Smooth muscle cell of the brain vasculature (primary cell): ENCODE measurements around the gene GPR89B.
"Not testable (repeated sequence)": the region's sequence is repeated elsewhere in the genome, so short reads cannot be mapped to it uniquely, and the experiment has no call there.

Experiments
- DNase-seq: peaks from one replicate; pipeline ENCODE4 v3.0.0-alpha.2; 2012; ENCODE audit warnings: low read depth, low spot score

The GPR89B gene

GRCh38 chr1:147928236-147929132 is at the start of gene GPR89B:
GPR89B (plus strand) TSS chr1:147928420; CDS start chr1:147928537, 117 bp downstream.
- DNase-seq, result peak; percentile 23

DNA sequence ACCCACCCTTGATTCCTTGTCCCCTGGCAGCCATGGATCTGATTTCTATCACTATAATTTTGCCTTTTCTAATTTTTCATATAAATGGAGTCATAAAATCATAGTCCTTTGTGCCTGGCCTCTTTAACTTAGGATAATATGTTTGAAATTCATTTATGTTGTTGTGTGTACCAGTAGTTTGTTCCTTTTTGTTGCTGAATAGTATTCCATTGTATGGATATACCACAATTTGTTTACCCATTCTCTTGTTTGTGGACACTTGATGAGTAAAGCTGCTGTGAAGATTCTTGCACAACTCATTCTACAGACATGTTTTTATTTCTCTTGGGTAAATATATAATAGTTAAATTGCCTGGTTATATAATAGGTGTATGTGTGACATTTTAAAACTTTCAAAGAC is 48.3 kb upstream of the GPR89B start:
- DNase-seq, result no peak

DNA sequence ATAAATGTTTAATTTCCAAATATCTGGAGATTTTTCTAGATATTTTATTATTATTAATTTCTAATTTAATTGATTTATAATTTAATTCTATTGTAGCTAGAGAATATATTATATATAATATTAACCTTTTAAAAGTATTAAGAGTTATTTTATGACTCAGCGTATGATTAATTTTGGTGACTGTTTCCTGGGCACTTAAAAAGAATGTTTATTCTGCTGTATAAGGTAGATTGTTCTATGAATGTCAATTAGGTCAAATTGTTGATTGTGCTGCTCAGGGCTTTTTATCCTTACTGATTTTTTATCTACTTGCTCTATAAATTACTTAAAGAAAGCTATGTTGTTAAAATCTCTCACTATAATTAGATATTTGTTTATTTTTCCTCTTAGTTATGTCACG is 45.7 kb upstream of the GPR89B start:
- no peak for DNase-seq

GRCh38 chr1:147890177-147890790 is 37.9 kb upstream of the GPR89B start:
- no peak for DNase-seq

- DNase-seq, result no peak
Measured at GRCh38 chr1:147891088-147891487, 37.1 kb upstream of the GPR89B start.

DNA sequence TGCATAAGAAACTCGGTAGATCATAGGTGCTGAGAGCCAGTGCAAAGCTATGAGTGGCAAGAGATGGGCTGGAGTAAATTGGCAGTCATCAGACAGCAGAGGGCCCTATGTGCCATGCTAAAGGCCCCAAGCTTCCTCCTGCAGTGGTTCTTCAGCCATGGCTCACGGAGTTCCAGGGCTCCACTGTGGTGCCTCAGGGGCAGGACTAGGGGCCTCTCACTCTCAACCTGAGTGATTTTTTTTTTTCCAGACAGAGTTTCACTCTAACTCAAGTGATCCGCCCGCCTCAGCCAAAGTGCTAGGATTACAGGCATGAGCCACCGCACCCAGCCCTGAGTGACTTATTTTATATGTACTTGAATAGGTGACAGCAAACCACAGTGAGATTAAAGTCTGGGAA is 36.0 kb upstream of the GPR89B start:
- DNase-seq, result no peak

GRCh38 chr1:147892731-147893214 is 35.4 kb upstream of the GPR89B start:
- DNase-seq, result peak; percentile 31

- no peak for DNase-seq
Measured at GRCh38 chr1:147895123-147895522, 33.1 kb upstream of the GPR89B start.

GRCh38 chr1:147897029-147897752 is 31.0 kb upstream of the GPR89B start:
- DNase-seq, result no peak

DNA sequence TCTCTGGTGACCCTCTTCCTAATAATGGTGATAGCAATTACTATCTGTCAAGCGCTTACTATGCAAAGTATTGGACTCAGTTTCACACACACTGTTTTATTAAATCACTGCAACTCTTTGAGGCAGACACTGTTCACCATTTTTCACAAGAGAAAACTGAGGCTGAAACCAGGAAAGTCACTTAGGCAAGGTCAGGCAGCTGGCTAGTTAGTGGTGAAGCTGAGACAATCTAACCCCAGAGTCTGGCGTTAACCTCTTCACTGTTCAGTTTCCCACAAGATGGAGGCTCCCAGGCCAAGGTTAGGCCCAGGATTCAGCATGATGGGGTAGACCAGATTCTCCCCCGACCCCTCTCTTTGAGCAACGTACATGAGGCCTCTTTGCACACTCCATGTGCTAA is 30.4 kb upstream of the GPR89B start:
- no peak for DNase-seq

DNA sequence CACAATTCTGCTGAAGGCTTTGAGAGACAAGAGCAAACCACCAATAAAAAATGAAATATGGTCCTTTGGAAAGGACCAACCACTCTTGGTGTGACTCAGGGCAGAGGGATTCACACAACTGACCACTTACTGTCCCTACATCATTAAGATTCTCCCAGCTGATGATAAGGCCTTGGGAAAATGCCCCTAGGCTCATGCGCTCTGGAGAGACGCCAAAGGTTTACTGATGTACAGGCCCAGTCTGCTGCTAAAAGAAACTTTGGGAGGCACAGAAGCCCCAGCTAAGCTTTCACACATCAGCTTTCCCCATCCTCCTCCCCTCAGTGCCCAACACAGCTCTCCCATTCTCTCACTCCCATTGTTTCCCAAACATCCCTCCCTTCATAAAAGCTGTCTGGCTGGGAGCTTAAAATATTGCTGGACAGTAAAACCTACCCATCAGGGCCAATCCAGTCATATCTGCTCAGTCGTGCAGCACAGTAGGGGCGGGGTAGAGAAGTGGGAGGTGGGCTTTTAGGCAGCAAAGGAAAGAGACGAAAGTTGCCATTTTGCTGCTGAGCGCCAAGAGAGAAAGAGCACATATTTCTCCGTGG is 25.9 kb upstream of the GPR89B start, which contains the start of gene GJA8:
Gene GJA8 (plus strand): TSS at position 543 of the 593 bp plus-strand sequence. CDS start 5,161 bp downstream, outside the sequence.
- DNase-seq, result no peak

DNA sequence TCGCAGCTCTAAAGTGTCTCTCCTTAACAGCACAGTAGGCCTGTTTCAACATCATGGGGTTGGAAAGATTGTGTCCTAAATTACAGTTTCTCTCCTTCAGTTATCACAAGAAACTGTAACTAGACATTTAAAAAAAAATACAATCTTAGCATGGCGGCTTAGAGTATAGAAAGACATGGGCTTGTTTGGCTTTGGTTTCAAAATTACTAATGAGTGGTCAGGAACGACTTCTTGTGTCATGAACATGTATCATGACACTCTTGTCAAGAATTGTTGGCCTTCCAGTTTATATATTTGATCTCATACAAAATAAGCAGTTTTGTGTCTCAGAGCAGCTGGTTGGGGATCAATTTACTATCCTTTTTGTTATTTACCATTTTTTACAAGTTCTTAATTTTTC is 23.5 kb upstream of the GPR89B start:
- DNase-seq, result no peak

DNA sequence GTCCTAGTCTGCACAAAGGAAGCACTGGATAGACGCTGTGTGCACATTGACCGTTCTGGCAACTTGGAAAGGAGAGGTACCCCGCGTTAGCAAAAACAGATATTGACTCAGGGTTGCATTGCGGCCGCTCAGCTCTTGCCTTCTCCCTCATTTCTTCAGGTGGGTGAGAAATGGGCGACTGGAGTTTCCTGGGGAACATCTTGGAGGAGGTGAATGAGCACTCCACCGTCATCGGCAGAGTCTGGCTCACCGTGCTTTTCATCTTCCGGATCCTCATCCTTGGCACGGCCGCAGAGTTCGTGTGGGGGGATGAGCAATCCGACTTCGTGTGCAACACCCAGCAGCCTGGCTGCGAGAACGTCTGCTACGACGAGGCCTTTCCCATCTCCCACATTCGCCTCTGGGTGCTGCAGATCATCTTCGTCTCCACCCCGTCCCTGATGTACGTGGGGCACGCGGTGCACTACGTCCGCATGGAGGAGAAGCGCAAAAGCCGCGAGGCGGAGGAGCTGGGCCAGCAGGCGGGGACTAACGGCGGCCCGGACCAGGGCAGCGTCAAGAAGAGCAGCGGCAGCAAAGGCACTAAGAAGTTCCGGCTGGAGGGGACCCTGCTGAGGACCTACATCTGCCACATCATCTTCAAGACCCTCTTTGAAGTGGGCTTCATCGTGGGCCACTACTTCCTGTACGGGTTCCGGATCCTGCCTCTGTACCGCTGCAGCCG is 20.3 kb upstream of the GPR89B start:
- no peak for DNase-seq

DNA sequence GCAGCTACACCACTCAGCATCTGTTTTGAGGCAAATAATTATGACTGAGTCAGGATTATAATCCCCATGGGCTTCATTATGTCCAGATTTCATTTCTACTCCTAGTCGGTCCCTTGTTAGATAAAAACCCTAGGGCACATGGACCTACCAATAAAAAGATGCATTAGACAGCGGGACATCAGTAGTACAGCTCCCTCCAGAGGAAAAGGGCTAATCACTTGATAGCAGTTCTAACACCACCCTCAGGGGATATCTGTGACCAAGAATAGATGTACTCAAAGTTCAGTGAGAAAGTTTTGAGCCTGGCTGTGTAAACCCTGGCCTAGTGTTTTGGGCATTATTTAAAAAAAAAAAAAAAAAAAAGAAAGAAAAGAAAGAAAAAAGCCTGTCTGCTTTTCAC is 15.7 kb upstream of the GPR89B start:
- no peak for DNase-seq

- DNase-seq, result no peak
Measured at GRCh38 chr1:147913362-147913942, 14.8 kb upstream of the GPR89B start.

GRCh38 chr1:147919896-147920295 is 8.3 kb upstream of the GPR89B start:
- DNase-seq, result no peak

DNA sequence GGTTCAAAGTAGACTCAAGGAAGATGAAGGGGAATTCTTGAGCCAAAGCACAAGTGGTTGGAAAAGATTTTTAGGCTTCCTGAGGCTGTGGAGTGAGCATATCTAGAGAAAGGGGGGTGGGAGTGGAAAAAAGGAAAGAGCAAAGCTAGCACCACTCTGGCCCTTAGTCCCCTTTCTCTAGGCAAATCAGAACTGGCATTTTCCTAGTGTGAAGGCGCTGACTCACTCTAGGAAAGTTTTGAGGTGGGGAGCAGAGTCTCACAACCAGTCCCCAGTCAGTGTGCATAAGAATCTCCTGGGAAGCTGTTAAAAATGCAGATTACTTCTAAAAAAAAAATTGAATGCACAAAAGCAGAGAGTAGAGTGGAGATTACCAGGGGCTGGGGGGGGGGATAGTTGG is 3.4 kb upstream of the GPR89B start:
- no peak for DNase-seq

DNA sequence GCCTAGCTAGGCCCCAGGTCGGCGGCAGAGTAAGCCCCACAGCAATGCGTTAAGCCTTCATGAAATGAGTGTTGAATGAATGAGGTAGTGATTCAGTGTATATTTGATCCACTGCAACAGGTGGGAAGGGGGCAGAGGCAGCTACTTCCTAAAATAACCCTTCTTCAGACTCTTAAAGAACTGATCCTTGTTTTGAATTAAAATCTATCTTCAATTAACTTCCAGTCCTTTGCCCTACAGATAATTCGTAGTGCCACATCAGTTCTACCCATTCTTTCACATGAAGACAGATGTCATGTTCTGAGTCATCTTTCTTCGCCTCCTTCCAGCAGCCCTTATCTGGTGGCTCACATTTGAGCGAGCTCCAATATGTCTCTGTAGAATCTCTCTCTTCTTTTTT is 1.0 kb upstream of the GPR89B start:
- not testable (repeated sequence) for DNase-seq

- DNase-seq, result not testable (repeated sequence)
Measured at GRCh38 chr1:147927689-147928088, 531 bp upstream of the GPR89B start.

GRCh38 chr1:147931137-147931536 is 2.9 kb downstream of the GPR89B start:
- not testable (repeated sequence) for DNase-seq

DNA sequence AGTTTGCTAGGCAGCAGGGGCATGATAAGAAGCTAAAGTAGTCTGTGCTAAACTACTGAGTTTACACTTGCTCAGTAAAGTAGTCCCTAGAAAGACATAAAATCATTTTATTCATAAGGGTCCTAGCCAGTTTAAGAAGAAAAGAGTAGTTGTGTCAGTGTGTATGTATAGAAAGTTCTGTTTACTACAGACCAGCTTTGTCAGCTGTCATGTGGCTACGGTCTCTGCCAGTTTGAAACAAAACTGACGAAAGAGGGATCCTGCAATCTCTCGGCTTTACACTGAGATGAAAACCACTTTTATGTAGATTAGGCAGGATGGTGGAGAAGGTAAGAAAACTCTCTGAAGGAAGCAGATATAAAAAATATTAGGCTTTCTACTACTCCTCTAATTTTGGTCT is 7.1 kb downstream of the GPR89B start:
- not testable (repeated sequence) for DNase-seq
